Right kidney (tissue), 1 donor: ENCODE data around the gene ADRB2.
A peak's percentile ranks its signal among the peaks of the same experiment; 100 is the strongest.
"Not testable (repeated sequence)": the region's sequence is repeated elsewhere in the genome, so short reads cannot be mapped to it uniquely, and the experiment has no call there.

ENCODE experiments used
- DNase-seq: peaks from one replicate; pipeline ENCODE4 v3.0.0-alpha.2; 2016

The ADRB2 gene

DNA sequence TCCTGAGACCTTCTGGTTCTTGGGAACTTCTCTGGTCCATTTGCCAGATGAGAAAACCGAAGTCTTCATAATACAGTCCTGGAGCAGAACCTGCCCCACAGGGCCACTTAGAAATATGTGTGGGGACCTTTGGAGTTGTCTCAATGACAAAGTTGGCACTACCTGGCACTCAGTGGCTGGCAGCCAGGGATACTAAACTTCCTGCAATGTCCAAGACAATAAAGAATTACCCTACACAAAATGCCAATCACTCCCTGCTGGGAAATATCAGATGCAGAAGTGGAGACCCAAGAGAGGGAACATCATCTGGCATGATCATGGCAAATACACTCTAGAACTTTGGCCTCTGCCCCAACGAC, 29.6 kb downstream of the ADRB2 start:
- DNase-seq: no peak

DNA sequence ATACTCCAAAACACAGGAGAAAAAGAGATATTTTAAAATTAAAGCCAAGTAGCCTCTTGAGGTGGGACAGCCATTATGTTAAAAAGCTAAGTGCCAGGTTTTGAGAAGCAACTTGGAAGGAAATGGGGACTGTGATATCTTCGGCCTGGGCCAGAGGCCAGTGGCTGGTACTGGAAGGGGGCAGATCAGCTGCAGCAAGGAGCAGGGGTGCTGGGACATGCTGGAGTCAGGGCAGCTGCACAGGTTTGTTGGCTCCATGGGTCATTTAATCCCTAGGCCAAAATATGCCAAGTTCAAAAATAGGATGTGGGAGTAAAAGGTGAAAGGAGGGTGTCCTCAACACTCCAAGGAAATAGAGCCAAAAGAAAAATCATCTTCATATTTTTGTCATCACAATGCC, 30.0 kb downstream of the ADRB2 start:
- no peak for DNase-seq

DNA sequence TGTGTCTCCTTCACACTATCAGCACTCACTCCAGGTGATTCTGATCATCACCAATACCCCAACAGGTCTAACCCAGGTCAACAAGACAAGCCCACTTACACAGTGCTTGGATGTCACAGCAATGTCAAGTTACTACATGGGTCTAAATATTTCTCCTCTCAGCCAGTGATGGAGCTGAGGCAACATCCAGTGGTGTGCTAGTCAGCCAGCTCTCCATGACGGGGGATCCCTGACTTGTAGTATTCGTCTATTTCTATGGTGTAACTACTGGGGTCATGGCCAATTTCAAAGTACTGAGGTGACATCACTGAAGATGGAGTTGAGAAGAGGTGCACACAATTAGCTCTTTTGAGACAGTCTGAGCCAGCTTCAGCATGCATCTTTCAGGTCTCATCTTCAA, 31.1 kb downstream of the ADRB2 start:
- DNase-seq: no peak

DNA sequence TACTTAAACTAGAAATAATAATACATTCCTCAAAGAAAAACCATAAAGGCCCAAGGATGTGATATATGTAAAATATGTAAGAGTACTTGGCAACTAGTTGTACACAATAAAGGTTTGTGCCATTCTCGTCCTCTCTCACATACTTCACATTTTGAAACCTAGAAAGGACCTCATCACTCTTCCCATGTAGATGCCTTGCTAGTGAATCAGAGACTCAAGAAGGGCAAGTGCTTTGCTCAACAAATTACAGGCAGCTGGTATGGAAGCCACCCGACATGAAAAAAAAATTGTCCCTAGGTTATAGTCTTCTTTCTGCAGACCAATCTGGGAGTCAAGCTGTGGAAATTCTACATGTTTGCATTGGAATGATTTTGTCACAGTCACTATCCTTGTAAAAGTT, 31.7 kb downstream of the ADRB2 start:
- no peak for DNase-seq

DNA sequence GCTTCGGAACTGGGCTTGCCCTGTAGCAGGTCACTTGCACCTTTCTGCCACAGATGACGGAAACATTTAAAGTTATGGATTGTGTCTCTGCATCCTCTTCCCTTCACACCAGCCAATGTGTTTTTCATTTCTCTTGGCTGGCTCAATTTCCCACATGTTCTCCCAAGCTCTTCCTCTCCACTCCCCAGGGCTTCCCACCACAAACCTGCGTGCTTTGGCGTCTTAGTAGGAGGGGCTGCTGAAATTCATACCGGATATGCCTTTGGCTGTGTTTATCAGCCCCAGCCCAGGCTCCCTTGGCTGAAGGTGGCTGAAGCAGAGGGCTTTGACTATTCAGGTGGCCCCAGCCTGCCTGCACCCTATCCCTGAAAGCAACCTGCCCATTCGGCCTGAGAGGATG, 32.1 kb downstream of the ADRB2 start:
- no peak for DNase-seq

DNA sequence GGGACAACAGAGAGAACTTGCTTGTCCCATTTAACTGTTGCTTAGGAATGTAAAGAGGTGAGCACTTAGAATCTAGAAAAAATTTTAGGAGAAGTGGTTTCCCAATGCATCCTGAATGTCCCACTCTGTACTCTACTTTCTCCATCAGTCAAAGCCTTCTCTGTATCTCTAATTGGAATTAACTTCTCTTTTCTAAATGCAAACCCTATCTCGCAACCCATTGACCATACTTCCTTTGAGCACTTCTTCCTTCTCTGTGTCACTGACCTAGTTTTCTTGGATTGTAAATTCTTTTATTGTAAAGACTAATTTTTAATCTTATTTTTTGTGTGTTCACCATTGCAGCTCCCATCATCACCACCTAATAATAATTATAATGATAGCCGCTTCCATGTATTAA, 33.3 kb downstream of the ADRB2 start:
- DNase-seq: no peak

DNA sequence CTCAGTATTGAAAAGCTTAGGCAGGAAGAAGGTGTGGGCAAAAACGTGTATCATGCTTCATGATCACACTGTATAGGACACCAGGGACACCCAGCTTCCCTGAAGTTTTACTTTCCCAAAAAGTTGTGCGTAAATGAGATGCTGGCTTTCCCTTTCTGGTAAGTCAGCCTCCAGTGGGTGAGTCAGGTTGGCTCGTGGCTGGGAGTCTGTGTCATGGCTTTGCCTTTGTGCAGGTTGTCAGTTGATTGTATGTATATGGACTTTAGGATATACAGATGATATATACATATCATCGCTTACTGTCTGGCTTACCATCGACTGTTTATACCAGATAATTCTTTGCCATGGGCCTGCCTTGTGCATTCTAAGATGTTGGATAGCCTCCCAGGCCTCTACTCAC, 34.2 kb downstream of the ADRB2 start:
- no peak for DNase-seq

DNA sequence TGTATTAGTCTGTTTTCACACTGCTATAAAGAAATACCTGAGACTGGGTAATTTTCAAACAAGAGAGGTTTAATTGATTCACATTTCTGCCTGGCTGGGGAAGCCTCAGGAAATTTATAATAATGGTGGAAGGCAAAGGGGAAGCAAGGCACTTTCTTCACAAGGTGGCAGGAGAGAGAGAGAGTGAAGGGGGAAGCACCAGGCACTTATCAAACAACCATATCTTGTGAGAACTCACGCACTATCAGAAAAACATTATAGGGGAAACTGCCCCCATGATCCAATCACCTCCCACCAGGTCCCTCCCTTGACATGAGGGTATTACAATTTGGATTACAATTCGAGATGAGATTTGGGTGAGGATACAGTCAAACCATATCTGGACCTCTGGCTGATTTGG, 34.7 kb downstream of the ADRB2 start:
- no peak for DNase-seq

DNA sequence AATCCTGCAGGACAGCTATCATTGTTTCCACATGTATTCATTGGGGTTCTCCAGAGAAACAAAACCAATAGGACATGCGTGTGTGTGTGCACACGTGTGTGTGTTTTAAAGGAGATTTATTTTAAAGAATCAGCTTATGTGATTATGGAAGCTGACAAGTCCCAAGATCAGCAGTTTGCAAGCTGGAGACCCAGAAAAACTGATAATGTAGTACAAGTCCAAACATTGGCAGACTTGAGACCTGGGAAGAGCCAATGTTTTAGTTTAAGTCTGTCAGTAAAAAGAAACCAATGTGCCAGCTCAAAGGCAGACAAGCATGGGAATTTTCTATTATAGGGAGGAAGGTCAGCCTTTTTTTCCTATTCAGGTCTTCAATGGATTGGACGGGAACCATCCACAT, 35.3 kb downstream of the ADRB2 start:
- DNase-seq: no peak

DNA sequence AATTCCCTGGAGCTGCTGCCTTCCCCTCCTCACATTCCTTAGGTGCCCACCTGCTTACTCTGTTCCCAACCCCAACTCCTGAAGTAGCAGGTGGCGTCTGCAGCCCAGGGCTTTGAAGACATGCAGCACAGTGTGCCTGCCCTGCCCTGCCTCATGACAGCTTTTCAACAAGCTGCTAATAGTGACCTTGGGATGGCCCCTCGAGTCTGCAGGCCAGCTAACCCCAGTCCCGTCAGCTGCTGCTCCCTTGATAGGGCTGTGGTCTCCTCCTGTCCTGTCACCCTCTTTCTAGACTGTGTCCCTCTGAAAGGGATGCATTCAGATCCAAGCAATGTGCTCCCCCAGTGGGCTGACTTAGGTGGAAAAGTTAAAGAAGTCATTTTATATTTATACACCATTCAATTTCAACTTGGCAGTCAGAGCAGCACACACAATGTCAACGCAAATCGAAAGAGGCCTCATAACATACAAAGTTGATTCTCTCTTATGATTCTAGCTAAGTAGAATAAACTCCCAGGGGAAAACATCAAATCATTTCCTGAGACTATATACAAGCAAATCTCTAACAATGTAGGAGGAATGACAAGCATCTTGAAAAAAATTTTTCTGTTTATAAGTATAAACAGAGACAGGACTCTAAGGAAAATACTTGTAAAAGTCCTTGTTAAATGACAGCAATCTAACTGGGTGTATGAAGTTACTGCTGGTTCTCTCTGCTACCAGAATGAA, 37.9 kb downstream of the ADRB2 start:
- peak; percentile 15 for DNase-seq

DNA sequence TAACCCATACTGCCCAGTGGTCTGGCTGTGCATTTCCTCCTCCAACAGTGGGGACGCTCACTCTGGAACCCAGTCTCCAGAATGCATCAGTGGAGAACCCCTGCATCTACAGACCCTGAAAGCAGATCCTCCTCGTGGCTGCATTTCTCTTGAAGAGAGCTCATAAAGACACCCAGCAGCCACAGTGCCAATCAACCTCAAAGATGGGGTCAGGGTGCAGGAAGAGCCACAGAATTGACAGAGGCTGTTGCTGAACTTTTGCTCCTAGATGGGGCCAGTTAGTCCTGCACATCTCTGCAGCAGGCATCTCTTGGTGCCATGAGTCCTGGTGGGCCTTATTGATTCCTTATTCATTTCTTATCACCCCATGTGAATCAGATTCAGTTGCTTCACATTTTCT, 39.6 kb downstream of the ADRB2 start:
- DNase-seq: no peak

DNA sequence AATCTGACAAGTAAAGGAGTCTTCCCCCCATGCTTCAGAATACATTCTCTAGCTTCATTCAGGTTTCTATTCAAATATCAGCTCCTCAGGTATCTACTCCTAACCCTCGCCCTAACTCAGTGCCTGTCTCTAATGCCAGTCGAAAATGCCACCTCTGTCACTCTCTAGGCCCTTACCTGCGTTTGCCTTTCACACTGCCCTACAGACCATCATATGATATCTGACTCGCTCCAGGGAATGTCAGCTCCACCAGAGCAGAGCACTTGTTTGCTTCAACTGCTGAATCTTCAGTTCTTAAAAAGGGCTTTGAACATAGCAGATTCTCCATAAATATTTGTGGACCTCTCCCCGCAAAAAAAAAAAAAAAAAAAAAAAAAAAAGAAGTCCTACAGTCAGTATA, 46.7 kb downstream of the ADRB2 start:
- no peak for DNase-seq

DNA sequence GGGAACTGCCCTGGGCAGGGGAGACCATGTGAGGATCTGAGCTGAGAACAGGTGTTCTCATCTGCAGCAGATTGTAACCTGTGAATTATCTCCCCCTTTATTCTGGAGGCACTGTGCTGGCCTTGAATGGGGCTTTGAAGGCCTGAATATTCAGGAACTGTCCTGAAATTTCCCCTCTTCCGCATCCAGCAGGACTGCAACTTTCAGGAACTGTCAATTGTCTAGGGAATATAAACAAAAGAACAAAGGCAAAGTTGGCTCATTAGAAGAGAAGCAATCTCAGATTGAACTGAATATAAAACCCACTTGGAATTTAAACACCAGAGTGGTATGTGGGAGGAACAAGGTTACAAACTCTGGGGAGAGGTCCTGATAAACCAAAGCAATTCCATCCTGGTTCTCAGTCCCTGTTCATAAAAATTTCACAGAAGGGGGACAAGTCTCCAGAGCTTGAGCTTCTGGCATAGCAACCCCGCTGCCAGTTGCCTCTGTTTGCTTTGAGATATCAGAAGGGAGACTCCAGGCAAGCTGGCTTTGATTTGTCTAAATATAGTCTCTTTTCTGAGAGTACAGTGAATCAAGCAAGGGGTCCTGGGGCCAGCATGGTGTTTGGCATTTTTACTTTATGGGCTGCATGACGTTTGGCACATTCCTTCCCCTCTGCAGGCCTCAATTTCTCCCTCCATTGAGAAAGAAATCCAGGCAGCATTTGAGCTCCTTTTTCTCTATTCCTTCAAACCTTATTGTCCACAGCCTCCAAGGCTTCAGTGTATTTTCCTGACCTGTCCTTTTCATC, 47.5 kb downstream of the ADRB2 start:
- no peak for DNase-seq

DNA sequence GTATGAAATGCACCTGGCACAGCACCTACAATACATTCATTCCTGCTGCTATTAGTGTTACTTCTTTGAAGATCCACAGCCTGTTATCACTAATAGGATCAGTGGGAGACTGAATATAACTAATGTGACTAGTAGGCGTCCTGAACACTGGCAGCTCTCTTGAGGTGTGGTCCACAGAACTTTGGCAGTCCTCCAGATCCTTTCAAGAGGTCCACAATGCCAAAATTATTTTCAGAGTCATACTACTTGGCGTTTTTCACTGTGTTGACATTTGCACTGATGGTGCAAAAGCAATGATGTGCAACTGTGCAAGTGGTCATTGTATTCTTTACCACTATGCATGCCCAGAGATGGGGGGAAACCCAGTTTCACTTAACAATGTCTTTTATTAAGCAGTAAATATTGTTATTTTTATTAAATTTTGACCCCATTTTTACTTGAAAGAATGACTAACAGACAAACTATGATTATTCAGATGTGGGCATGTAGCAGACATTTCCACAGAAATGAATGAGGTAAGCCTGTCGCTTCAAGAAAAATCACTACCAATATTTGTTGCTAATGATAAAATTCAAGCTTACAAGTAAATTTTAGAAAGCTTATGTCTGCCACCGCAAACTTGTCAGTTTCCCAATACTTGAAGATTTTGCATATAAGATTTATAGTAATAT, 48.9 kb downstream of the ADRB2 start:
- DNase-seq: no peak

DNA sequence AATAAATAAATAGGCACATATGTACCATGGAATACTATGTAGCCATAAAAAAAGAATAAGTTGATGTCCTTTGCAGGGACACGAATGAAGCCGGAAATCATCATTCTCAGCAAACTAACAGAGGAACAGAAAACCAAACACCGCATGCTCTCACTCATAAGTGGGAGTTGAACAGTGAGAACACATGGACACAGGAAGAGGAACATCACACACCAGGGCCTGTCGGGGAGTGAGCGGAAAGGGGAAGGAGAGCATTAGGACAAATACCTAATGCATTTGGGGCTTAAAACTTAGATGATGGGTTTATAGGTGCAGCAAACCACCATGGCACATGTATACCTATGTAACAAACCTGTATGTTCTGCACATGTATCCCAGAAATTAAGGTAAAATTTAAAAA, 51.0 kb downstream of the ADRB2 start:
- DNase-seq: not testable (repeated sequence)
